GM12892 (cell line): ENCODE measurements around the gene LCK.

Experiments
- POLR2A ChIP-seq: IDR thresholded peaks from 2 replicates; pipeline ENCODE4 v1.6.1; 2011; ENCODE audit warnings: low read depth, low read length, control low read depth
- POLR2AphosphoS5 ChIP-seq: IDR thresholded peaks from 2 replicates; pipeline ENCODE4 v1.6.1; 2011; ENCODE audit warnings: low read depth, low read length, control low read depth
- TAF1 ChIP-seq: IDR thresholded peaks from 2 replicates; pipeline ENCODE4 v1.6.1; 2011; ENCODE audit warnings: low read depth, mild to moderate bottlenecking, control low read depth, low read length, borderline replicate concordance

GRCh38 chr1:32208891-32209328 is 42.2 kb upstream of the LCK start, which contains the start of gene DCDC2B:
- TF ChIP-seq POLR2AphosphoS5 (no peak), POLR2A (no peak), TAF1 (no peak)
